HTERT RPE-1 (cell line): ENCODE results near the gene AAMDC.
"Not testable (repeated sequence)": the region's sequence is repeated elsewhere in the genome, so short reads cannot be mapped to it uniquely, and the experiment has no call there.

Experiments
- in situ Hi-C: fragments of 300-500 bp; cut with MboI; formaldehyde crosslinking; loops from 4 replicates; pipeline ENCODE4 v1.14.3; 2020; ENCODE audit warnings: low sequenced_read_pairs

AAMDC gene

DNA sequence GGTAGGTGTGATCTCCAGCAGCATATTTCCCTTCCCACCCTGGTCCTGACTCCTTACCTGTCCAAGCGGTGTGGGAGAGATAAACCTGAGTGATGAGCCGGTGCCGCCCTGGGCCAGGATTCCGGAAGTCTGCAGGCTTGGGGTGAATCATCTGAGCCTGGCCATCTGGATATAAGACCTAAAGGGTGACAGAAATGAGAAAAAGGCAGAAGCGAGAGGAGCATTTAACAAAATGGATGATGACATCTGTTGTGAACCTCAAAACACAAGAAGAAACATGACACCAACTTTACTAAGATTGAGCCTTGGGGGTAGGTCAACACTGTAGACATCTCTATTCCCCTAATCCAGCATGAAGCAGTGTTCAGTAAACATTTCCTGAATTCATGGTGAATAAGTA, 62.8 kb downstream of the AAMDC start:
- in situ Hi-C loops, result no loop called here

DNA sequence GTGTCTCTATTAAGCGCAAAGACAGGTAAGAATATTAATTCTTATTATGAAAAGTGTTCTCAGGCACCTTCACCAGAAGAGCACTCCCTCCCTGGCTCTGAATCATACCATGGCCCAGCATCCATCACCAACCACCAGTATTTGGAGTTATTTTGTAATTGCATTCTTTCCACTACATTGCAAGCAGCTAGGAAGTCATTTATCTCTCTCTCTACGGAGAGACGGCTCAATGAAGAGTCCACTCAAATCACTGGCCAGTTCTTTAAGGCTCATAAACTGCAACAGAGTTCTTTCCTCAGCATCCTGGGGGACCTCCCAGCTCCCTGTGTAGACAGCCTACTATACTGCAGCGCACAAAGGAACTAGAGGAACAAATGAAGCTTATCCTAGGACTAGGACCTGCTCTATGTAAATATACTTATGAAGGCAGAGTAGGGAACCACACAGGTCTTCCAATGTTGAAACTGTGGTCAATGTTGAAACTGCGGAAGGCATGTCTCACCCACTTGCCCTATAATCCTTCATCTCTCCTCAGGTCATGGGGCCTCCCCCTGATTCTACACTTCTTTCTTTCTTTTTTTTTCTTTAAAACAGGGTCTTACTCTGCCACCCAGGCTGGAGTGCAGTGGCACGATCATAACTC, 63.4 kb downstream of the AAMDC start:
- in situ Hi-C loops, result no loop called here

GRCh38 chr11:77884829-77885190, 63.9 kb downstream of the AAMDC start:
- in situ Hi-C loops, result no loop called here

DNA sequence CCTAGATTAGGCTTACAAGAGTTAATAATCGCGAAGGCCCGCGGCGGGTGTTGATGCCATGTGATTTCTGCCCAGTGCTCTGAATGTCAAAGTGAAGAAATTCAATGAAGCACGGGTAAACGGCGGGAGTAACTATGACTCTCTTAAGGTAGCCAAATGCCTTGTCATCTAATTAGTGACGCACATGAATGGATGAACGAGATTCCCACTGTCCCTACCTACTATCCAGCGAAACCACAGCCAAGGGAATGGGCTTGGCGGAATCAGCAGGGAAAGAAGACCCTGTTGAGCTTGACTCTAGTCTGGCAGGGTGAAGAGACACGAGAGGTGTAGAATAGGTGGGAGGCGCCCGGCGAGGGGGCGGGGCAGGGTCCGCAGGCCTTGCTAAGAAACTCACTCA, 65.5 kb downstream of the AAMDC start:
- in situ Hi-C loops, result no loop called here

GRCh38 chr11:77889045-77889444, 68.1 kb downstream of the AAMDC start:
- in situ Hi-C loops, result not testable (repeated sequence)

DNA sequence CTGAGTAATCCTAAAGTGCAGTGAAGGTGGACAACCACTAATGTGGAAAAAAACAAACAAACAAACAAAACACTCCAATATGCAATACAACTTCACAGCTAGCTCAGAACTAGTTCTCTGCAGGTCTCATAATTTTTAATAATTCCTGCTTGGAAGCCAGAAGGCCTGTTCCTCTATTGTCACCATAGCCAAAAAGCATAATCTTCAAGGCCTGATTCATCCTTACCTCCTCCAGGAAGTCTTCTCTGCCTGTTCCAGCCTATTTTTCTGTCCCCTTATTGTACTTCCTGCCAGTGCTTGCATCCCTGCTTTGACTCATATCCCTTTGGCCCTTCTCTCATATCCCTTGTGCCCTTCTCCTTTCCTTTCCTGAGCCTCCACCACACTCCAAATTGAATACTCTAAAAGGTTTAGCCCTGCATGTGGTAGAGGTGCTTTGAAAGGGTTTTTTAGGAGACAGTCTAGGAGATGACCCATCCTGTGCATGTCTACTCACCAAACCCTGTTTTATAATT, 69.2 kb downstream of the AAMDC start:
- in situ Hi-C loops, result not testable (repeated sequence)

DNA sequence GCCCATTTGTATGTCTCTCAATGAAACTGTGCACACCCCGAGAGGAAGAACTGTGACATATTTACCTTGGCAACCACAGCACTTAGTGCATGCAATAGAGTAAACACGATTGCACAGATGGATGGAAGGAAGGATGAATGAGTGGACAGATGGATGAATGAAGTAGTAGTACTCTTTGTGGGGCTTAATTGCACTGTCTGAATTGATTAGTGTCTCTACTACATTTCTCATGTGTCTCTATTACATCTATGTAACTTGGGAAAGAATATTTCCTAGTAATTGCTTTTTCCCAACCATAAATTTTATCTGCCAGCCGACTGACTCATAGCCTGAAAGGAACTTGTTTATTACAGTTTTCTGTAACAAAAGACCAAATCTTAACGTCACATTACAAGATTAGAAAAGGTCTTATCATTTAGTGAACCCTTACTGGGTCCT, 69.7 kb downstream of the AAMDC start:
- in situ Hi-C loops, result not testable (repeated sequence)

- in situ Hi-C loops, result not testable (repeated sequence)
These were observed 70.3 kb downstream of the AAMDC start for GRCh38 chr11:77891256-77891655.

DNA sequence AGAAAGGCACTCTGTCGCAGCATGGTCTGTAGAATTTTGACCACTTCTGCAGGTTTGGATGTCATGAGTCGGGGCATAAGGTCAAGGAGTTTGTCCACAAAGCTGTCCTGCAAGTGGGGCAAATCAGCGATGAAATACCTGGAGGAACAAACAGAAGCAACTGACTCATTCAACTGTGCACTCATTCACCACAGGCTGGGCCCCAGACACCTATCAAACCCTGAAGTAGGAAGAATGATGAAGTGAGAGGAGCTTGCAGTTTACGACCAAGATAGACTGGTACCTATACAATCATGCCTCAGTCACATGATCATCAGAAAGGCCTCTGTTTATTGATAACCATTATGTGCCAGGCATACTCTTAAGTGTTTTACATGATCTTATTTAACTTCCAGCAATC, 70.8 kb downstream of the AAMDC start:
- in situ Hi-C loops, result not testable (repeated sequence)

GRCh38 chr11:77894949-77895348, 74.0 kb downstream of the AAMDC start:
- in situ Hi-C loops, result not testable (repeated sequence)

GRCh38 chr11:77908835-77909234, 87.9 kb downstream of the AAMDC start:
- in situ Hi-C loops, result no loop called here

DNA sequence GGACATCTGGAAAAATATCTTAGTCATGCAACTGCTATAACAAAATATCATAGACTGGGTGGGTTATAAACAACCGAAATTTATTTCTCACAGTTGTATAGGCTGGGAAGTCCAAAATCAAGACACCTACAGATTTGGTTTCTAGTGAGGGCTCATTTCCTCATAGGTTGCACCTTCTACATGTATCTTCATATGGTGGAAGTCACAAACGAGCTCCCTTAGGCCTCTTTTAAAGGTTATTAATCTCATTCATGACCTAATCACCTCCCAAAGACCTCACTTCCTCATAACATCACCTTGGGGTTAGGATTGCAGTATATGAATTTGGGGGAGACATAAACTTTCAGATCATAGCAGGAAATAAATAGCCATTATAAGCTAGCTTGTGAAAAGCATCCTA, 88.3 kb downstream of the AAMDC start:
- in situ Hi-C loops, result no loop called here

GRCh38 chr11:77910828-77911227, 89.9 kb downstream of the AAMDC start:
- in situ Hi-C loops, result not testable (repeated sequence)

DNA sequence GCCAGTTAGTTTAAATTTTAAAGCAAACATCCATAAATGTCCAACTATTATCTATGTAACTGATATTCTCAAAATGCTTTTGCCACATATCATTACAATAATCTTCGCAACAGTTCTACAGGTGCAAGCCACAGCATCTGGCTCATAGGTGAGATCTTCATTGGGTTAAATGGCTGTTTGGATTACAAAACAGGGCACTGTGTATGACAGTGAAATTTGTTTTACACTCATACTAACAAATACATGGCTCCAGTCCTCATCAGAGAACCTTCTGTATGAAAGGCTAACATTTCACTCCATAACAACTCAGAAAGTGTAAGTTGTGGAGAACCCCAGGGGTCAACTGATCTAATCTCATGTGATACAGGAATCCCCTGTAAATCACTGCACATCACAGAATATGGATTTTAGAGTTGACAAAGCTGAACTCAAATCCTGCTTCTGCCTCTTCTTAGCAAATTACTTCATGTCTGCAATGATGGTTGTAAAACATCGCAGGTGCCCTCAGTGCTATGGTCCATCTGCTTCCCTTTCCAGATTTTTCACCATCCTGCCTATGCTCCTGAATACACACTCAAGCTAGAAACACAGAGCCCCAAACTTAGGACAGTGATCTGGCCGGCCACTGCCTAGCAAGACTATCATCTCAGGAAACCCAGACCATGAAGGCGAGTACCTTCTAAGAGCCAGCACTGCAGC, 92.8 kb downstream of the AAMDC start:
- in situ Hi-C loops, result not testable (repeated sequence)

- in situ Hi-C loops, result not testable (repeated sequence)
These were observed 93.4 kb downstream of the AAMDC start for GRCh38 chr11:77914307-77914791.

- in situ Hi-C loops, result not testable (repeated sequence)
These were observed 96.8 kb downstream of the AAMDC start for GRCh38 chr11:77917713-77918112.
